H9 (cell line): ENCODE measurements around the gene INPP5B. TPM values are rescaled to one million over a fixed set of nuclear protein-coding genes. Genes with fewer than 3 reads are reported as not detected.

Experiments used
- DNase-seq: peaks from one replicate; pipeline ENCODE4 v3.0.0-alpha.2; 2017
- H2AFZ ChIP-seq: one replicate; pipeline ENCODE4 v1.6.1; 2013; ENCODE audit warnings: mild to moderate bottlenecking, low read length, control low read depth, moderate library complexity
- H2AK5ac ChIP-seq: 2 replicates; pipeline ENCODE4 v1.6.1; 2013; ENCODE audit warnings: low read length, control low read depth, mixed read lengths; ENCODE audit not compliant: insufficient read length
- H2BK120ac ChIP-seq: one replicate; pipeline ENCODE4 v1.6.1; 2013; ENCODE audit warnings: low read depth, mild to moderate bottlenecking, low read length, control low read depth, inconsistent platforms; ENCODE audit not compliant: poor library complexity, severe bottlenecking
- H2BK12ac ChIP-seq: 2 replicates; pipeline ENCODE4 v1.6.1; 2013; ENCODE audit warnings: low read length, control low read depth, mixed read lengths, low read depth; ENCODE audit not compliant: insufficient read length
- H2BK15ac ChIP-seq: 2 replicates; pipeline ENCODE4 v1.6.1; 2013; ENCODE audit warnings: low read depth, low read length, control low read depth
- H2BK20ac ChIP-seq: one replicate; pipeline ENCODE4 v1.6.1; 2013; ENCODE audit warnings: low read depth, mild to moderate bottlenecking, low read length, control low read depth, inconsistent platforms; ENCODE audit not compliant: poor library complexity, severe bottlenecking
- H2BK5ac ChIP-seq: 2 replicates; pipeline ENCODE4 v1.6.1; 2013; ENCODE audit warnings: low read length, control low read depth, mixed read lengths; ENCODE audit not compliant: insufficient read length
- H3K14ac ChIP-seq: 2 replicates; pipeline ENCODE4 v1.6.1; 2013; ENCODE audit warnings: low read length, control low read depth; ENCODE audit not compliant: insufficient read depth
- H3K18ac ChIP-seq: 2 replicates; pipeline ENCODE4 v1.6.1; 2013; ENCODE audit warnings: low read depth, mild to moderate bottlenecking, mixed read lengths, low read length, control low read depth; ENCODE audit not compliant: insufficient read length
- H3K23ac ChIP-seq: 2 replicates; pipeline ENCODE4 v1.6.1; 2013; ENCODE audit warnings: low read length, control low read depth, mixed read lengths, low read depth; ENCODE audit not compliant: insufficient read length
- H3K23me2 ChIP-seq: 2 replicates; pipeline ENCODE4 v1.6.1; 2013; ENCODE audit warnings: low read depth, mild to moderate bottlenecking, mixed read lengths, low read length, control low read depth; ENCODE audit not compliant: insufficient read length, poor library complexity, severe bottlenecking
- H3K27ac ChIP-seq: 2 replicates; pipeline ENCODE4 v1.5.1; 2013; ENCODE audit warnings: low read length, control low read depth, mixed read lengths, low read depth; ENCODE audit not compliant: insufficient read length
- H3K27me3 ChIP-seq: 2 replicates; pipeline ENCODE4 v1.6.1; 2013; ENCODE audit warnings: low read length, control low read depth, inconsistent platforms; ENCODE audit not compliant: insufficient read depth
- H3K4ac ChIP-seq: 2 replicates; pipeline ENCODE4 v1.6.1; 2013; ENCODE audit warnings: low read depth, mild to moderate bottlenecking, control low read depth, inconsistent platforms, low read length, moderate library complexity
- H3K4me1 ChIP-seq: 2 replicates; pipeline ENCODE4 v1.6.1; 2013; ENCODE audit warnings: low read length, control low read depth, inconsistent platforms; ENCODE audit not compliant: insufficient read depth
- H3K4me2 ChIP-seq: 2 replicates; pipeline ENCODE4 v1.6.1; 2013; ENCODE audit warnings: low read length, control low read depth, mixed read lengths; ENCODE audit not compliant: insufficient read length, insufficient read depth
- H3K56ac ChIP-seq: 2 replicates; pipeline ENCODE4 v1.6.1; 2013; ENCODE audit warnings: low read depth, mild to moderate bottlenecking, mixed read lengths, low read length, control low read depth; ENCODE audit not compliant: insufficient read length
- H3K79me1 ChIP-seq: 2 replicates; pipeline ENCODE4 v1.6.1; 2013; ENCODE audit warnings: low read depth, mild to moderate bottlenecking, moderate library complexity, low read length, control low read depth, inconsistent platforms; ENCODE audit not compliant: insufficient read depth, poor library complexity, severe bottlenecking
- H3K79me2 ChIP-seq: 2 replicates; pipeline ENCODE4 v1.6.1; 2013; ENCODE audit warnings: low read length, control low read depth, inconsistent platforms; ENCODE audit not compliant: insufficient read depth
- H3K9ac ChIP-seq: 2 replicates; pipeline ENCODE4 v1.6.1; 2013; ENCODE audit warnings: low read length, control low read depth, mixed read lengths; ENCODE audit not compliant: insufficient read length; ENCODE audit errors: extremely low read depth
- H3K9me3 ChIP-seq: one replicate; pipeline ENCODE4 v1.6.1; 2013; ENCODE audit warnings: low read depth, low read length, inconsistent platforms; ENCODE audit not compliant: control insufficient read depth
- H3T11ph ChIP-seq: one replicate; pipeline ENCODE4 v1.6.1; 2013; ENCODE audit warnings: mild to moderate bottlenecking, low read length, control low read depth, inconsistent platforms
- H4K20me1 ChIP-seq: one replicate; pipeline ENCODE4 v1.6.1; 2013; ENCODE audit not compliant: control insufficient read depth, insufficient read length, insufficient read depth
- H4K5ac ChIP-seq: 2 replicates; pipeline ENCODE4 v1.6.1; 2013; ENCODE audit warnings: low read depth, mild to moderate bottlenecking, mixed read lengths, low read length, control low read depth; ENCODE audit not compliant: insufficient read length
- H4K8ac ChIP-seq: replicated peaks from 2 replicates; pipeline ENCODE4 v1.6.1; 2013; ENCODE audit warnings: low read length, control low read depth, mixed read lengths, low read depth; ENCODE audit not compliant: insufficient read length
- H4K91ac ChIP-seq: 2 replicates; pipeline ENCODE4 v1.6.1; 2013; ENCODE audit warnings: low read depth, mild to moderate bottlenecking, moderate library complexity, mixed read lengths, low read length, control low read depth; ENCODE audit not compliant: insufficient read length
- H3K27ac Mint-ChIP-seq, 3 experiments: 2 replicates in 2 of 3; 3 replicates in 1 of 3; pipeline ENCODE4 v1.8.0; 2020 to 2021; ENCODE audit warnings: mixed read lengths in 3 of 3, mild to moderate bottlenecking in 1 of 3, moderate library complexity in 1 of 3
- H3K27me3 Mint-ChIP-seq: 2 replicates; pipeline ENCODE4 v1.8.0; 2021; ENCODE audit warnings: low read depth, mild to moderate bottlenecking, moderate library complexity, mixed read lengths
- H3K36me3 Mint-ChIP-seq, 3 experiments: 2 replicates in 2 of 3; 3 replicates in 1 of 3; pipeline ENCODE4 v1.8.0; 2020 to 2021; ENCODE audit warnings: low read depth in 3 of 3, mixed read lengths in 3 of 3; ENCODE audit not compliant: insufficient read depth in 1 of 3
- H3K4me1 Mint-ChIP-seq, 2 experiments: 2 replicates each; pipeline ENCODE4 v1.8.0; 2020; ENCODE audit warnings: mixed read lengths in 2 of 2
- H3K4me3 Mint-ChIP-seq, 2 experiments: 2 replicates in 1 of 2; 3 replicates in 1 of 2; pipeline ENCODE4 v1.8.0; 2020 to 2021; ENCODE audit warnings: mild to moderate bottlenecking in 2 of 2, mixed read lengths in 2 of 2, moderate library complexity in 1 of 2
- H3K9me3 Mint-ChIP-seq, 2 experiments: 2 replicates in 1 of 2; 3 replicates in 1 of 2; pipeline ENCODE4 v1.8.0; 2020; ENCODE audit warnings: mild to moderate bottlenecking in 2 of 2, mixed read lengths in 2 of 2, moderate library complexity in 1 of 2
- CTCF ChIP-seq: fragments of 200-600 bp; sonication (generic); conservative IDR thresholded peaks from 3 replicates; pipeline ENCODE4 v1.8.0; 2021; ENCODE audit warnings: antibody characterized with exemption, mild to moderate bottlenecking
- WGBS: extraction: QIAGEN DNeasy Blood & Tissue Kit; methylation state at CpG from one replicate; pipeline ENCODE4 v1.1.7; 2013; ENCODE audit warnings: missing lambda C conversion rate, low lambda C conversion rate, mixed read lengths; ENCODE audit not compliant: insufficient read length; ENCODE audit errors: extremely low coverage; 5-methylcytosine and 5-hydroxymethylcytosine counted together
- total RNA-seq: library from RNA; stranded (reverse); gene quantifications from 2 replicates; pipeline ENCODE4 v1.2.1, GENCODE V29; 2021

The INPP5B gene
- total RNA-seq, 1 experiment from 2014 or later: 28.2 TPM

GRCh38 chr1:37989361-37989930 is 42.6 kb upstream of the INPP5B start:
- Histone ChIP-seq H3K4me1 (no peaks in the 10 kb centered on the region; the same call in 1 of the 2 replicates), H4K8ac (no peak overlapping the region), H3K27me3 (no peaks in the 10 kb centered on the region), H3K56ac (no peak overlapping the region), H3K9me3 (no peaks in the 10 kb centered on the region), H3T11ph (no peak overlapping the region), H3K79me2 (peaks cover 1% of the 10 kb centered on the region; the same call in 1 of the 2 replicates), H3K23me2 (peaks cover 5% of the 10 kb centered on the region), H3K4ac (no peak overlapping the region), H3K14ac (peak overlapping the region; percentile 73; the same call in 1 of the 2 replicates), H2AK5ac (no peak overlapping the region), H4K5ac (no peak overlapping the region), H3K79me1 (peaks cover 9% of the 10 kb centered on the region), H2BK15ac (no peak overlapping the region), H3K18ac (peak overlapping the region; percentile 28), H2BK120ac (no peak overlapping the region), H2BK20ac (no peak overlapping the region), H2BK12ac (no peak overlapping the region), H2BK5ac (no peak overlapping the region), H2AFZ (no peak overlapping the region), H3K4me2 (peak overlapping the region; percentile 62), H4K91ac (no peak overlapping the region), H4K20me1 (no peaks in the 10 kb centered on the region), H3K9ac (peak overlapping the region; percentile 90), H3K23ac (no peak overlapping the region), H3K27ac (no peak overlapping the region)
- Mint-ChIP-seq H3K27ac (peak overlapping the region; percentile 94 to 95 (median 94)), H3K4me1 (peaks cover 12 to 15% of the 10 kb centered on the region in 2 experiments), H3K36me3 (peaks cover 19 to 40% (median 38%) of the 10 kb centered on the region in 3 experiments), H3K27me3 (no peaks in the 10 kb centered on the region), H3K9me3 (no peaks in the 10 kb centered on the region; a peak in 2 of 5 replicates), H3K4me3 (peak overlapping the region; percentile 97 to 98)
- no CpG with 5 or more reads among the region's 30 CpGs for WGBS
- peak; percentile 57 for DNase-seq
- TF ChIP-seq CTCF: no peak
